ENCODE measurements around the gene UTP11.

DNA sequence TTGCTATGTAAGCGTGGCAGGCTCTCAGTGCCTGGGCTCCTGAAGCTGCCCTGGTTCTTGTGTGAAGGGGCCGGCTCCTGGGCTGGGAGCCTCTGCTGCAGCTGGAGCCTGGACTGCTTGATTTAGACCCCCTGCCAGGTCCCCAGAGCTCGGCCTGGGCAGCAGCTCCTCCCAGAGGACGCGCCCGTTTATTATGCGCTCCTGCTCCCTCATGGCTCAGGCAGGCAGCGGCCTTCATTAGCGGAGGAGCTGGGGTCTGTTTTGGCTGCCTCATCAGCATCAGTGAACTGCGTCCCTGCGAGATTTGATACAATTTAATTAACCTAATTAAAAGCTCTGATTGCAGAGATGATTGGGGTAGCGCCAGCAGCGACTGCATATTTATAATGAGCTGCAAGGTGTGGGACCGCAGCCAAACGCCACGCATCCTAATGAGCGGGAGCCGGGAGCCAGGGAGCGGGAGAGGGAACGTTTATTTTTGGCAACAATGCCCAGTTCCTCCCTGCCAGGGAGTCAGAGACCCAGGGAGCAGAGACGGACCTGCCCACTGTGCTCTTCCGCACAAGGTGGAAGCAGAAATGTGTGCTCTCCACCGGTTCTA is 16.6 kb downstream of the UTP11 start:
- TF ChIP-seq SP1 (IDR thresholded peaks at IDR 0.05) (no peak), LEF1 (IDR thresholded peaks at IDR 0.05; ENCODE audit: borderline replicate concordance) (no peak), ELF4 (IDR thresholded peaks at IDR 0.05) (no peak), FOXM1 (IDR thresholded peaks at IDR 0.05; ENCODE audit: borderline replicate concordance) (no peak), L3MBTL2 (conservative IDR thresholded peaks at IDR 0.05) (no peak), CTBP1 (IDR thresholded peaks at IDR 0.05; ENCODE audit: borderline replicate concordance) (no peak)
